Activated CD4-positive, alpha-beta memory T cell treated with anti-CD3 and anti-CD28 coated beads for 36 hours (primary cell): ENCODE data around the gene PPP4R1. TPM values are rescaled to one million over a fixed set of nuclear protein-coding genes. Genes with fewer than 3 reads are reported as not detected.

Experiments
- CTCF ChIA-PET: fragments of 350-600 bp; sonication (Branson Sonifier 250); formaldehyde crosslinking; loops from one replicate; lab custom pipeline; 2021; ENCODE audit warnings: antibody characterized with exemption, inconsistent platforms; lab: Charles Lee
- POLR2A ChIA-PET: fragments of 350-600 bp; sonication (Branson Sonifier 250); formaldehyde crosslinking; loops from one replicate; lab custom pipeline; 2021; ENCODE audit warnings: antibody characterized with exemption; lab: Charles Lee
- DNase-seq: peaks from one replicate; pipeline ENCODE4 v3.0.0-alpha.2; 2020
- H3K27ac Mint-ChIP-seq: one replicate; pipeline ENCODE4 v1.8.0; 2021; ENCODE audit warnings: mixed read lengths
- H3K27me3 Mint-ChIP-seq: one replicate; pipeline ENCODE4 v1.8.0; 2021; ENCODE audit warnings: mixed read lengths
- H3K36me3 Mint-ChIP-seq: one replicate; pipeline ENCODE4 v1.8.0; 2021; ENCODE audit warnings: mixed read lengths
- H3K4me1 Mint-ChIP-seq: one replicate; pipeline ENCODE4 v1.8.0; 2021; ENCODE audit warnings: low read depth, mixed read lengths
- H3K4me3 Mint-ChIP-seq: one replicate; pipeline ENCODE4 v1.8.0; 2021; ENCODE audit warnings: mild to moderate bottlenecking, mixed read lengths
- H3K9me3 Mint-ChIP-seq: one replicate; pipeline ENCODE4 v1.8.0; 2021; ENCODE audit warnings: mixed read lengths
- intact Hi-C: fragments of 100-400 bp; cut with micrococcal nuclease; formaldehyde crosslinking; loops from one replicate; pipeline ENCODE4 v1.15.1; 2023
- total RNA-seq, 2 experiments: library from RNA; stranded (reverse); gene quantifications; one replicate each; pipeline ENCODE4 v1.2.3, GENCODE V29; 2021

The PPP4R1 gene
- total RNA-seq, 2 experiments from 2014 or later, result 39.3 to 44.5 TPM

DNA sequence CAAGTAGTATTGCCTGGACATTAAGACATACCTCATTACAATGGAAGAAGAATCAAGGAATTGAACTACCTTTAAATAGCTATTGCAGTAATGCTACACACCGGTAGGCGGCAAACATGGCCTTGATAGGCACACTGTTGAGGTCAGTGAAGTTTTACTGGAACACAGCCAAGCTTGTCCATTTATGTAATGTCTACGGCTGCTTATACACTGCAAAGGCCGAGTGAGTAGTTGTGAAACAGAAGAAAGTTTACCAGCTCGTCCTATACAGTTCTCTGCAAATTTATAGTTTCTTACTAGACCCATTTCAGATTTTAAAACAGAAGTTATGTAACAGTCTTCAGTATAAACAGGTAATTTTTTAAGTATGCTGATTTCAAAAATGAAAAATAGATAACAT, 38.8 kb downstream of the PPP4R1 start:
- ChIA-PET CTCF (interaction anchor here (0.6 to 1.6 kb wide), 5 partner anchors 10 to 154 kb away, joined by 3 to 8 read pairs (median 3); no protein-coding TSS in a partner anchor), POLR2A (no interaction called here)
- Mint-ChIP-seq H3K27me3 (no peaks in the 10 kb centered on the region), H3K9me3 (no peaks in the 10 kb centered on the region), H3K4me1 (no peaks in the 10 kb centered on the region), H3K36me3 (peaks cover 16% of the 10 kb centered on the region), H3K27ac (no peak overlapping the region), H3K4me3 (no peak overlapping the region)
- no peak for DNase-seq
- intact Hi-C loops, result no loop called here

DNA sequence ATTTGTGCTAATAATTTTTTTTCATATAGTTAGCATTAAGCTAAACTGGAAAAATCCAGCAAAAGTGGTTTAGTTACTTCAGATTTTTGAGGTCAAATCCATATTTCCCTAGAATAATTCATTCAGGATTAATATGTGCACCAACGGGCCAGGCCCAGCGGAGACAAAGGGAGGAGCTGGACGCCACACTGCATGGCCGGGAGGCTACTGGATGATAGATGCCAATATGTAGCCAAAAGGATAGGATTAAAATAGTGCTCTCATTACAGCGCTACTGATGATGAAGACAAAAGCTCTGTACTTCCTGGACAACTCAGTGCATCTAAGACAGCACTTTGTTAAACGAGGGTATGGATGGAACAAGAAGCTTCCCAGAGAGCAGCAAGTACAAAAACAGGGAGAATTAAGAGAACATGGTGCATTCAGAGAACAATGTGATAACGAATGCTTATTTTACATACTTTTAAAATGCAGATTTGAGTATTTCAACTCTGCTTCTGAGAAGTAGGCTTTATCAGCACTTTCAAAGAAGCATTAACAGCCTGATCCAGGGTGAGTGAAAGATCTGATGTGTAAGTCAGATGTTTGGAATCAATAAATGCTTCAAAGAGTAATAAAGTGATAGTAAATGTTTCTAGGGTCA, 39.8 kb downstream of the PPP4R1 start:
- ChIA-PET POLR2A (no interaction called here), CTCF (interaction anchor here (0.6 to 1.6 kb wide), 5 partner anchors 9 to 155 kb away, joined by 3 to 8 read pairs (median 3); no protein-coding TSS in a partner anchor)
- H3K27ac Mint-ChIP-seq, result no peak overlapping the region
- no peaks in the 10 kb centered on the region for H3K9me3 Mint-ChIP-seq
- H3K4me3 Mint-ChIP-seq, result no peak overlapping the region
- H3K36me3 Mint-ChIP-seq, result peaks cover 19% of the 10 kb centered on the region
- no peaks in the 10 kb centered on the region for H3K4me1 Mint-ChIP-seq
- no peaks in the 10 kb centered on the region for H3K27me3 Mint-ChIP-seq
- DNase-seq, result no peak
- intact Hi-C loops, result no loop called here

DNA sequence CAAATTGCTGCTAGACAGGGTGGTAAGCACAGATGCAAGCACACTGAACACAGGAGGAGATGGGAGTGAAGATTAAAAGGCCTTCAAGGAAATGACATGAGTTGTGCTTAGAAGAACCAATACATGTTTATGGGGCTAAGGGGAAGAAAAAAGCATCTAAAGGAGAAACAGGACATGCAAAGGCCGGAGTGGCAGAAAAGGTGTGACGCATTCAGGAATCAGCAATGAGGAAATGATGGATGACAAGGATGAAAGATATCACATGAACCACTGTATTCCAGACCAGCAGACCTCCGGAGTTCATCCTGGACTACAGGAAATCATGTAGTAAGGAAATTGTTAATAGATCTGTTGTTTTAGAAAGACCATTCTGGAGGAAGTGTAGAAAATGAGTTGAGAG, 42.8 kb downstream of the PPP4R1 start:
- Mint-ChIP-seq H3K27me3 (no peaks in the 10 kb centered on the region), H3K36me3 (peaks cover 15% of the 10 kb centered on the region), H3K27ac (no peak overlapping the region), H3K4me1 (no peaks in the 10 kb centered on the region), H3K9me3 (no peaks in the 10 kb centered on the region), H3K4me3 (no peak overlapping the region)
- ChIA-PET CTCF (no interaction called here), POLR2A (no interaction called here)
- no peak for DNase-seq
- intact Hi-C loops, result no loop called here

DNA sequence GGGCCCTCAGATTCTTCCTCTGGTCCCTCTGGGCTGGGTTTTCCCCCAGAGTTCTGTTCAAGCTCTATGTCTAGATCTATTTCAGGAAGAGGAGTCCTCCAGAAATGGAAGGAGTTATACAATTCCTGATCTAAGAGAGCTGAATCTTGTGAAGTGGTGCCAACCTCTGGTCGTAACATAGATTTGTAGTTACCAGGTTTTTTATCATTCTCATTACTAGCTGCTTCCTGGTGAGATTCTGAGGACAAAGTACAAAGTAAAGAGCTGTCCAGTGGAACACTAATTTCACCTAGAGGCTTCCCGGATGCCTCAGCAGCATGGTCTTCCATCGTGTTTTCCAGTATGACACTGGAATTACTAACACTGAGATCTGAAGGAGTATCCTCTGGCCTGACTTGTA, 44.1 kb downstream of the PPP4R1 start:
- H3K4me1 Mint-ChIP-seq, result no peaks in the 10 kb centered on the region
- CTCF ChIA-PET, result no interaction called here
- no peaks in the 10 kb centered on the region for H3K27me3 Mint-ChIP-seq

DNA sequence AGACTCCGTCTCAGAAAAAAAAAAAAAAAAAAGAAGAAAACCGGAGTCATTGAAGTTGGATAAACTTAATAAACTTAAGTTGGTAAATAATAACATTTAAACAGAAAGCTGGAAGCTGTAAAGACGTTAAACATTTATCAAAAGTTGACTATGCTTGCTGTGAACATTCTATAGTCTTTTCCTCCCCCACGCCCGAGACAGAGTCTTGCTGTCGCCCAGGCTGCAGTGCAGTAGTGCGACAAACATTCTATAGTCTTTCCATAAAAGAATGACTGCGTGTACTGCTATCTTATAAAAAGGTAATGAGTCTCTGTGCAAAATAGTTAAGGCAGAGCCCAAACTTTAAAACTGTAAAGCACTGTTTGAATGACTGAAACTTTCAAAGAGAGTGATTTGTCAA, 45.2 kb downstream of the PPP4R1 start:
- intact Hi-C loops, result no loop called here
- ChIA-PET POLR2A (no interaction called here), CTCF (interaction anchor here (1.0 kb wide), 1 partner anchor 154 kb away, joined by 3 read pairs; no protein-coding TSS in a partner anchor)
- Mint-ChIP-seq H3K4me3 (no peak overlapping the region), H3K27me3 (no peaks in the 10 kb centered on the region), H3K36me3 (peaks cover 15% of the 10 kb centered on the region), H3K9me3 (no peaks in the 10 kb centered on the region), H3K4me1 (no peaks in the 10 kb centered on the region), H3K27ac (no peak overlapping the region)
- no peak for DNase-seq

More for the DNA sequence above, 44.1 kb downstream of the PPP4R1 start:
- Mint-ChIP-seq H3K27ac (no peak overlapping the region), H3K36me3 (peaks cover 15% of the 10 kb centered on the region), H3K4me3 (no peak overlapping the region), H3K9me3 (no peaks in the 10 kb centered on the region)
- intact Hi-C loops, result no loop called here
- POLR2A ChIA-PET, result no interaction called here
- DNase-seq, result no peak

DNA sequence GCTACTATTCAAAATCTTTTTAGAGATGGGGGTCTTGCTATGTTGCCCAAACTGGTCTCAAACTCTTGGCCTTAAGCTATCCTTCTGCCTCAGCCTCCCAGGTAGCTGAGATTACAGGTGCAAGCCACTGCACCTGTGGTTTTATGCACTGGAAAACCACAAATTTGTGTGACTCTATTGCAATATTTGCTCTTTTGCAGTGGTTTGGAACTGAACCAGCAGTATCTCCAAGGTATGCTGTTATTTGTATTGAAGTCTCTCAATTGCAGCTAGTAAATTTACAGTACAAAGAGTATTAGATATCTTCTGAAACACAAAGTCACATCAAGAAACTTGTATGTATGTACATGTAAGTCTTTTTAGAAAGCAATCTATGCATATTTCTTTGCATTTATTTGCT, 46.2 kb downstream of the PPP4R1 start:
- Mint-ChIP-seq H3K4me1 (no peaks in the 10 kb centered on the region), H3K4me3 (no peak overlapping the region), H3K36me3 (peaks cover 15% of the 10 kb centered on the region), H3K27ac (no peak overlapping the region), H3K27me3 (no peaks in the 10 kb centered on the region), H3K9me3 (no peaks in the 10 kb centered on the region)
- CTCF ChIA-PET, result interaction anchor here (1.0 kb wide), 1 partner anchor 155 kb away, joined by 3 read pairs; no protein-coding TSS in a partner anchor
- POLR2A ChIA-PET, result no interaction called here
- intact Hi-C loops, result no loop called here
- no peak for DNase-seq

DNA sequence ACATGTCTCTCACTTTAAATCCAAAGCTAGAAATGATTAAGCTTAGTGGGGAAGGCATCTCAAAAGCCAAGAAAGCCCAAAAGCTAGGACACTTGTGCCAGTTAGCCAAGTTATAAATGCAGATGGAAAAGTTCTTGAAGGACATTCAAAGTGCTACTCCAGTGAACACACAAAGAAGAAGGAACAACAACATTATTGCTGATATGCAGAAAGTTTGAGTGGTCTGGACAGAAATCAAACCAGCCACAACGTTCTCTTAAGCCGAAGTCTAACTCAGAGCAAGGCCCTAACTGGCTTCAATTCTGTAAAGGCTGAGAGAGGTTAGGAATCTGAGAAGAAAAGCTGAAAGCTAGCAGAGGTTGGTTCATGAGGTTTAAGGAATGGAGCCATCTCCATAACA, 49.0 kb downstream of the PPP4R1 start:
- no peak for DNase-seq
- no peak overlapping the region for H3K4me3 Mint-ChIP-seq
- no peaks in the 10 kb centered on the region for H3K4me1 Mint-ChIP-seq
- POLR2A ChIA-PET, result no interaction called here
- CTCF ChIA-PET, result interaction anchor here (0.6 to 1.7 kb wide), 4 partner anchors 9 to 301 kb away, joined by 3 to 8 read pairs (median 4); no protein-coding TSS in a partner anchor
- no peak overlapping the region for H3K27ac Mint-ChIP-seq
- H3K36me3 Mint-ChIP-seq, result peaks cover 23% of the 10 kb centered on the region
- H3K9me3 Mint-ChIP-seq, result no peaks in the 10 kb centered on the region
- no peaks in the 10 kb centered on the region for H3K27me3 Mint-ChIP-seq
- intact Hi-C loops, result no loop called here

DNA sequence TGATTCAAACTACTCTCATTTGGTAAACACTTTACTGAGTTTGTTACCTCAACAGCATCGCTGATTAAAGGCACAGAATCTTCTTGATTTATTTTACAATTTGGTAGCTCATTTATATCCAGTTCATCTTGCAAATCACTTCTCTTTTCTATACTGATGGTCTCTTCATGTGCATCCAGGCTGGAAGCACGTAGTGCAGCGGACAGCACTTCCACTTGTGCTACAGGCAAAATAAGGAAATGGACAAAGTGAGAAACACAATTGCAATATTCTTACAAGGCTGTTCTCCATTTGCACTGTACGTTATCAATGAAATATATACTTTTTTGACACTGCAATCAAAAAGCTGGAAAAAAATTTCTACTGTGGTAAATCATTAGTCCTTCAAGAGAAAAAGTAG, 51.0 kb downstream of the PPP4R1 start:
- Mint-ChIP-seq H3K9me3 (no peaks in the 10 kb centered on the region), H3K36me3 (peaks cover 24% of the 10 kb centered on the region), H3K4me3 (no peak overlapping the region), H3K4me1 (no peaks in the 10 kb centered on the region), H3K27me3 (no peaks in the 10 kb centered on the region), H3K27ac (no peak overlapping the region)
- ChIA-PET CTCF (interaction anchor here (1.3 kb wide), 2 partner anchors 12 to 46 kb away, joined by 3 to 5 read pairs; no protein-coding TSS in a partner anchor), POLR2A (no interaction called here)
- intact Hi-C loops, result no loop called here
- DNase-seq, result no peak

DNA sequence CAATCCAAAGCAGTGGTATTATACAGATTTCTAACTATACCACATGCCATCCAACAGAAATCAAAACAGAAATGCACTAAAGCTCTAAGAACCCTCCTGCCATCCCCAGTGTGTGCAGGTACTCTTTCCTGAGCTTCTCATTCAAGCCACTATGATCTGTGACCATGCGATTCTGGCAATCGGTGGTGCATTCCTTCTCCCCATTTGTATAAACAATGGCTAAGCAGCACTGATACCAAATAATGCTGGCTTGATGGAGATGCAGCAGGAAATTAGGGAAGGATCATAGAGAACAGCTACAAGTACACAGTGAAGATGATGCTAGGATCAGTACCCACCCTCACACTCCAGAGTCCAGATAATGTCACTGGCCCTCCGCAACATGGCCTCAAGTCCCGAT, 51.8 kb downstream of the PPP4R1 start:
- no peaks in the 10 kb centered on the region for H3K9me3 Mint-ChIP-seq
- H3K4me3 Mint-ChIP-seq, result no peak overlapping the region
- H3K27ac Mint-ChIP-seq, result no peak overlapping the region
- intact Hi-C loops, result no loop called here
- CTCF ChIA-PET, result interaction anchor here (1.3 kb wide), 2 partner anchors 13 to 46 kb away, joined by 3 to 5 read pairs; no protein-coding TSS in a partner anchor
- no peaks in the 10 kb centered on the region for H3K27me3 Mint-ChIP-seq
- POLR2A ChIA-PET, result no interaction called here
- peaks cover 29% of the 10 kb centered on the region for H3K36me3 Mint-ChIP-seq
- H3K4me1 Mint-ChIP-seq, result no peaks in the 10 kb centered on the region
- DNase-seq, result no peak

DNA sequence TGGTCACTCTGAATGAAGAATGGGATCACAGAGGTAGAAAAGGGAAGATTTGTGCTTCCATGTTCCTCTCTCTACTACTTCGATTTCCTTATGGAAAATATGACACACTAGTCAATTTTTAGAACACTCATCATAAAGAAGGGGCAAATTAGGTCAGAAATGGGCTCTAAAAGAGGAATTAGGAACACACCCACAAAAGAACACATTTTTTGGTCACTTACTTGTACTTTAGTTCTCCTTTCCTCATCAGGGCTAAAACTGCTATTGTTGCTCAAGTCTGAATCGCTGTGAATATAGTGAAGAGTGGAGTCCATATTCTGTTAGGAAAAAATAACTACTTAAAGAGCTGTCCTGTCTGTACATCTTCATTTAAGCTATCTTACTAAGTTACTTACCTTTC, 52.6 kb downstream of the PPP4R1 start:
- POLR2A ChIA-PET, result no interaction called here

DNA sequence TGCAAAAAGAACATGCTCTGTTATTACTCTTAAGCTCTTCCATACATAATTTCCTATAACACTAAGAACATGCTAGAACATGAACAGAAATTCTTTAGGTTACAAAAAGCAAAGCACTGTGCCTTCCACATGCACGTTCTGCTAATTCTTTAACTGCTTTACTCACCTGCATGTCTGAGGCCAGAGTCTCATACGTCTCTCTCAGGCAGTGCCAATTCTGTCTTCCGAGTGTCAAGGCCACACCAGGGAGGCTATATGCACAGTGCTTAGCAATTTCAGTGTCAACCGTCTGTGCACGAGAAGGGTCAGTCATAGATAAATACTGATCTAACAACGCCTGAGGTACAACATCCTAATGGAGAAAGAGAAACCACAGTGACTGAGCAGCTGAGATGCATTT, 55.1 kb downstream of the PPP4R1 start:
- intact Hi-C loops, result no loop called here
- H3K4me1 Mint-ChIP-seq, result no peaks in the 10 kb centered on the region
- H3K4me3 Mint-ChIP-seq, result no peak overlapping the region
- no peak for DNase-seq
- no peaks in the 10 kb centered on the region for H3K9me3 Mint-ChIP-seq
- POLR2A ChIA-PET, result no interaction called here
- H3K27ac Mint-ChIP-seq, result no peak overlapping the region
- CTCF ChIA-PET, result no interaction called here
- H3K27me3 Mint-ChIP-seq, result no peaks in the 10 kb centered on the region
- H3K36me3 Mint-ChIP-seq, result peaks cover 48% of the 10 kb centered on the region

More for the DNA sequence above, 52.6 kb downstream of the PPP4R1 start:
- peaks cover 36% of the 10 kb centered on the region for H3K36me3 Mint-ChIP-seq
- intact Hi-C loops, result no loop called here
- CTCF ChIA-PET, result interaction anchor here (1.3 kb wide), 2 partner anchors 14 to 45 kb away, joined by 3 to 5 read pairs; no protein-coding TSS in a partner anchor
- H3K27ac Mint-ChIP-seq, result no peak overlapping the region
- no peaks in the 10 kb centered on the region for H3K9me3 Mint-ChIP-seq
- no peaks in the 10 kb centered on the region for H3K4me1 Mint-ChIP-seq
- DNase-seq, result no peak
- H3K27me3 Mint-ChIP-seq, result no peaks in the 10 kb centered on the region
- H3K4me3 Mint-ChIP-seq, result no peak overlapping the region

DNA sequence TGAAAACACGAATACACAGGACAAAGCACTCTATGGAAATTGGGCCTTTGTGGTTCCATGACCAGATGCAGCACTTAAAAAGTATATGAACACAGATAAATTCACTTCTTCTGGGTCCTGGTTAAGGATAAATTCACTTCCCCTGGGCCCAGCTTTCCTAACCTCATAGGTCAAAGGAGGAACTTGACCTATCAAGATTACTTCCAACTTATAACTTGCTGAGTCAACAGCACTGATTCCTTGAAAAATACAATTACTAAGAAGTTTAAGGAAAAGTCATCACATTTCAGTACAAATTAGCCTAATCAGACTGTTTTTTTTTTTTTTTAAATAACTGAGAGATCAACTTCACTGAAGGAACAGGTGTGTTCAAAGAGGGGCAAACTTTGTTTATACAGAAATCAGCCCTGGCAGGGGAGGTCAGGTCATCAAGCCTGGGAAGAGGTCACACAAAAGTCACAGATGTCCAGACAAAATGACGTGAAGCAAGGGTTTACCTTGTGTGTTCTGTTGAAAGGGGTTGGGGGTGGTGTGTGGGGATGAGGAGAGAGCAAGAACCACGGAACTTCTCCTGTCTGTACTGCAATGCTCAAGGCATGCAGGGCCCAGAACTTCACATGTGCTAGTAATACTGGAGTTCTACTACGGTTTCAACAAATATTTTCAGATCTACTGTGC, 55.8 kb downstream of the PPP4R1 start:
- H3K9me3 Mint-ChIP-seq, result no peaks in the 10 kb centered on the region
- no peak overlapping the region for H3K4me3 Mint-ChIP-seq
- H3K4me1 Mint-ChIP-seq, result no peaks in the 10 kb centered on the region
- H3K27me3 Mint-ChIP-seq, result no peaks in the 10 kb centered on the region
- DNase-seq, result no peak
- H3K36me3 Mint-ChIP-seq, result peaks cover 54% of the 10 kb centered on the region
- H3K27ac Mint-ChIP-seq, result no peak overlapping the region
- CTCF ChIA-PET, result no interaction called here
- POLR2A ChIA-PET, result no interaction called here
- intact Hi-C loops, result no loop called here
